ENCODE data around the gene OSBPL7.

OSBPL7 gene

GRCh38 chr17:47841488-47842291 is 20.1 kb upstream of the OSBPL7 start:
- DNase-seq (no peak), ATAC-seq (replicated peaks) (no peak)
- Mint-ChIP-seq H3K27ac (peak overlapping the region; percentile 92 to 93), H3K4me3 (peak overlapping the region; percentile 89 to 94), H3K9me3 (no peaks in the 10 kb centered on the region), H3K36me3 (ENCODE audit: insufficient read depth) (peaks cover 3% of the 10 kb centered on the region), H3K27me3 (peaks cover 21 to 29% of the 10 kb centered on the region in 2 donors), H3K4me1 (ENCODE audit: low read depth in 2 of 2) (peaks cover 17 to 18% of the 10 kb centered on the region in 2 donors)

- Mint-ChIP-seq H3K27ac (peak within 1 kb of the TSS; percentile 92 to 93), H3K4me1 (ENCODE audit: low read depth in 2 of 2) (peaks cover 17 to 19% of the 10 kb centered on the region in 2 donors), H3K36me3 (ENCODE audit: insufficient read depth) (peaks cover 7% of the 10 kb centered on the region), H3K27me3 (peaks cover 13 to 21% of the 10 kb centered on the region in 2 donors), H3K4me3 (peak within 1 kb of the TSS; percentile 89 to 94), H3K9me3 (no peaks in the 10 kb centered on the region)
- ATAC-seq (replicated peaks) (peak; percentile 93), DNase-seq (peak; percentile 84 to 92 (median 90))
Measured at GRCh38 chr17:47840742-47841487, 19.3 kb upstream of the OSBPL7 start, which contains the start of gene SCRN2. TSS of gene SCRN2 (minus strand) at chr17:47841273. CDS start at chr17:47840843, 430 bp downstream.

- Mint-ChIP-seq H3K36me3 (ENCODE audit: insufficient read depth) (peaks cover 10% of the 10 kb centered on the region), H3K4me1 (ENCODE audit: low read depth in 2 of 2) (peaks cover 17 to 24% of the 10 kb centered on the region in 2 donors), H3K27me3 (peaks cover 6 to 14% of the 10 kb centered on the region in 2 donors), H3K4me3 (peak overlapping the region; percentile 89 to 94), H3K27ac (peak overlapping the region; percentile 92 to 93), H3K9me3 (no peaks in the 10 kb centered on the region)
- DNase-seq = no peak
- ATAC-seq (replicated peaks) = no peak
Measured at GRCh38 chr17:47840001-47840741, 18.6 kb upstream of the OSBPL7 start.

- H3K4me3 Mint-ChIP-seq = peak overlapping the region; percentile 25 to 94
- peaks cover 27 to 34% of the 10 kb centered on the region in 2 donors for H3K4me1 Mint-ChIP-seq (ENCODE audit: low read depth in 2 of 2)
- ATAC-seq (replicated peaks) = no peak
- H3K27me3 Mint-ChIP-seq = peaks cover 0 to 3% of the 10 kb centered on the region in 2 donors
- H3K36me3 Mint-ChIP-seq (ENCODE audit: insufficient read depth) = peaks cover 11% of the 10 kb centered on the region
- no peak overlapping the region for H3K27ac Mint-ChIP-seq
- no peak for DNase-seq
- H3K9me3 Mint-ChIP-seq = no peaks in the 10 kb centered on the region
Measured at GRCh38 chr17:47839071-47839470, 17.5 kb upstream of the OSBPL7 start.

- Mint-ChIP-seq H3K27ac (no peak overlapping the region), H3K9me3 (no peaks in the 10 kb centered on the region), H3K36me3 (ENCODE audit: insufficient read depth) (peaks cover 11% of the 10 kb centered on the region), H3K4me1 (ENCODE audit: low read depth in 2 of 2) (peaks cover 30 to 35% of the 10 kb centered on the region in 2 donors), H3K27me3 (no peaks in the 10 kb centered on the region), H3K4me3 (peak overlapping the region in 1 of 2 donors; percentile 25)
- ATAC-seq (replicated peaks) = no peak
- DNase-seq = no peak
Measured at GRCh38 chr17:47838636-47839035, 17.0 kb upstream of the OSBPL7 start.

- no peaks in the 10 kb centered on the region for H3K27me3 Mint-ChIP-seq
- peaks cover 11% of the 10 kb centered on the region for H3K36me3 Mint-ChIP-seq (ENCODE audit: insufficient read depth)
- H3K9me3 Mint-ChIP-seq = no peaks in the 10 kb centered on the region
- H3K4me3 Mint-ChIP-seq = no peak overlapping the region
- no peak overlapping the region for H3K27ac Mint-ChIP-seq
- peaks cover 30 to 33% of the 10 kb centered on the region in 2 donors for H3K4me1 Mint-ChIP-seq (ENCODE audit: low read depth in 2 of 2)
- ATAC-seq (replicated peaks) = no peak
- no peak for DNase-seq
Measured at GRCh38 chr17:47837401-47838039, 15.9 kb upstream of the OSBPL7 start.

- Mint-ChIP-seq H3K4me1 (ENCODE audit: low read depth in 2 of 2) (peaks cover 32 to 39% of the 10 kb centered on the region in 2 donors), H3K27ac (no peak overlapping the region), H3K27me3 (no peaks in the 10 kb centered on the region), H3K36me3 (ENCODE audit: insufficient read depth) (peaks cover 19% of the 10 kb centered on the region), H3K9me3 (no peaks in the 10 kb centered on the region), H3K4me3 (no peak overlapping the region)
- DNase-seq (no peak), ATAC-seq (replicated peaks) (no peak)
Measured at GRCh38 chr17:47836601-47837000, 15.0 kb upstream of the OSBPL7 start.

GRCh38 chr17:47834756-47835155 is 13.2 kb upstream of the OSBPL7 start:
- H3K4me3 Mint-ChIP-seq = no peak overlapping the region

GRCh38 chr17:47831934-47832327 is 10.3 kb upstream of the OSBPL7 start:
- Mint-ChIP-seq H3K27me3 (no peaks in the 10 kb centered on the region), H3K27ac (peak overlapping the region; percentile 95 to 98), H3K4me1 (ENCODE audit: low read depth in 2 of 2) (peaks cover 42 to 51% of the 10 kb centered on the region in 2 donors), H3K36me3 (ENCODE audit: insufficient read depth) (peaks cover 63% of the 10 kb centered on the region), H3K9me3 (no peaks in the 10 kb centered on the region), H3K4me3 (peak overlapping the region; percentile 91 to 92)
- ATAC-seq (replicated peaks) (no peak), DNase-seq (no peak)

More at GRCh38 chr17:47834756-47835155, 13.2 kb upstream of the OSBPL7 start:
- no peaks in the 10 kb centered on the region for H3K9me3 Mint-ChIP-seq
- DNase-seq (no peak), ATAC-seq (replicated peaks) (no peak)
- peaks cover 32 to 39% of the 10 kb centered on the region in 2 donors for H3K4me1 Mint-ChIP-seq (ENCODE audit: low read depth in 2 of 2)
- H3K27ac Mint-ChIP-seq = no peak overlapping the region
- peaks cover 37% of the 10 kb centered on the region for H3K36me3 Mint-ChIP-seq (ENCODE audit: insufficient read depth)
- H3K27me3 Mint-ChIP-seq = no peaks in the 10 kb centered on the region

- peak within 1 kb of the TSS; percentile 95 to 98 for H3K27ac Mint-ChIP-seq
- H3K4me1 Mint-ChIP-seq (ENCODE audit: low read depth in 2 of 2) = peaks cover 45 to 51% of the 10 kb centered on the region in 2 donors
- no peaks in the 10 kb centered on the region for H3K9me3 Mint-ChIP-seq
- H3K36me3 Mint-ChIP-seq (ENCODE audit: insufficient read depth) = peaks cover 69% of the 10 kb centered on the region
- DNase-seq (peak; percentile 88 to 91 (median 89)), ATAC-seq (replicated peaks) (peak; percentile 51)
- H3K4me3 Mint-ChIP-seq = peak within 1 kb of the TSS; percentile 91 to 92
- no peaks in the 10 kb centered on the region for H3K27me3 Mint-ChIP-seq
Measured at GRCh38 chr17:47831003-47831933, 9.7 kb upstream of the OSBPL7 start, which contains the start of the genes LRRC46 and MRPL10. TSS of gene LRRC46 (plus strand) at chr17:47831670. CDS start at chr17:47831990, 320 bp downstream. TSS of gene MRPL10 (minus strand) at chr17:47831541. CDS start at chr17:47831511, 30 bp downstream.

- DNase-seq (no peak), ATAC-seq (replicated peaks) (peak; percentile 3)
- Mint-ChIP-seq H3K36me3 (ENCODE audit: insufficient read depth) (peaks cover 72% of the 10 kb centered on the region), H3K27ac (peak overlapping the region; percentile 95 to 98), H3K4me1 (ENCODE audit: low read depth in 2 of 2) (peaks cover 45 to 47% of the 10 kb centered on the region in 2 donors), H3K27me3 (no peaks in the 10 kb centered on the region), H3K4me3 (peak overlapping the region; percentile 91 to 92), H3K9me3 (no peaks in the 10 kb centered on the region)
Measured at GRCh38 chr17:47830396-47831002, 8.9 kb upstream of the OSBPL7 start.
